HG03135 (cell line): ENCODE data around the gene ADAMTS13.
"Not testable (repeated sequence)": the region's sequence is repeated elsewhere in the genome, so short reads cannot be mapped to it uniquely, and the experiment has no call there.

Source experiments
- ATAC-seq: cut with Tn5 transposase; IDR thresholded peaks from one replicate; pipeline ENCODE4 v1.9.1; 2021; ENCODE audit warnings: mild to moderate bottlenecking, moderate library complexity; ENCODE audit not compliant: unreplicated experiment

ADAMTS13 gene

DNA sequence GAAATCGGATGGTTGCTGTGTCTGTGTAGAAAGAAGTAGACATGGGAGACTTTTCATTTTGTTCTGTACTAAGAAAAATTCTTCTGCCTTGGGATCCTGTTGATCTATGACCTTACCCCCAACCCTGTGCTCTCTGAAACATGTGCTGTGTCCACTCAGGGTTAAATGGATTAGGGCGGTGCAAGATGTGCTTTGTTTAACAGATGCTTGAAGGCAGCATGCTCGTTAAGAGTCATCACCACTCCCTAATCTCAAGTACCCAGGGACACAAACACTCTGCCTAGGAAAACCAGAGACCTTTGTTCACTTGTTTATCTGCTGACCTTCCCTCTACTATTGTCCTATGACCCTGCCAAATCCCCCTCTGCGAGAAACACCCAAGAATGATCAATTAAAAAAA, 30.7 kb upstream of the ADAMTS13 start:
- ATAC-seq: not testable (repeated sequence)

GRCh38 chr9:133392308-133392707, 29.9 kb upstream of the ADAMTS13 start:
- not testable (repeated sequence) for ATAC-seq

GRCh38 chr9:133393399-133393798, 28.8 kb upstream of the ADAMTS13 start:
- no peak for ATAC-seq

DNA sequence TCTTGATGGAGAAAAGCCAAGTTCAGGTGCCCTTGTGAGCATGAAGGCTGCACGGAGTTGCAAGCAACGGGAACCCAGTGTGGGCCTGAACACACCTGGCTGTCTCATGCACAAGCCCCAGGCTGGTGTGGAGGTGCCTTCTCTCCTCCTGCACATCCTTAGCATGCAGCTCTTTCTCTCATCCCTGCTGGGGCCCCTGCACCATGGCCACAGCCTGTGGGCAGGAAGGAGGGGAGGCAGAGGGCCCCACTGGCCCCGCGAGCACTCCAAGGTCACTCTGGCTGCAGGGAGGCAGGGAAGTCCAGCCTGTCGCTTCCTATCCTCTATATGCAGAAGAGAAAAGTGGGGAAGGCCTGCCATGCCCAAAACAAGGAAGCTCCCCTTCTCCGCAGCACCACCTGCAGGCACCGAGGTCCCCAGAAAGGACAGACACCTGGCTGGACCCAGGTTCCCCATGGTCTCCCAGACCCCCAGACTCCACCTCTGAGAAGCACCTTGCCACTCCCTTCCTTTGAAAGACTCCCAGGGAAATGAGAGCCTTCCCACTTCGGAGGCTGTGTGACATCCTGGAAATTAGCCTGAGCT, 27.4 kb upstream of the ADAMTS13 start:
- ATAC-seq: no peak

DNA sequence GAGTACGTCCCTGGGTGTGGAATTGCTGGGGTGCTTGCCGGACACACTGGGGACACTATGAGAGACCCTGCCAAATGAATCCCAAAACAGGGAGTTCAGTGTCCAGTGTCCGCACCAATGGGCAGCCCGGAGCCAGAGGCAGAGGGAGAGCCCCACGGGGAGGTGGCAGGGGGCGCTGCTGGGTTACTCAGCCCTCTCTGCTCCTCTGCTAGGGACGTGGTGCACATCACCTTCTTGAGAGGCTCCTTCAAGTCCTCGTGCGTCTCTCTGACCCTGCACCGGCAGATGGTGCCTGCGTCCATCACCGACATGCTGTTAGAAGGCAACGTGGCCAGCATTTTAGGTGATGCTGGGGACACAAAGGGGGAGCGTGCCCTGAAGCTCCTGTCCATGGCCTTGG, 25.2 kb upstream of the ADAMTS13 start:
- ATAC-seq: no peak

- no peak for ATAC-seq
Observed at GRCh38 chr9:133397370-133397769, 24.8 kb upstream of the ADAMTS13 start.

- ATAC-seq: no peak
Observed at GRCh38 chr9:133397895-133398294, 24.3 kb upstream of the ADAMTS13 start.

DNA sequence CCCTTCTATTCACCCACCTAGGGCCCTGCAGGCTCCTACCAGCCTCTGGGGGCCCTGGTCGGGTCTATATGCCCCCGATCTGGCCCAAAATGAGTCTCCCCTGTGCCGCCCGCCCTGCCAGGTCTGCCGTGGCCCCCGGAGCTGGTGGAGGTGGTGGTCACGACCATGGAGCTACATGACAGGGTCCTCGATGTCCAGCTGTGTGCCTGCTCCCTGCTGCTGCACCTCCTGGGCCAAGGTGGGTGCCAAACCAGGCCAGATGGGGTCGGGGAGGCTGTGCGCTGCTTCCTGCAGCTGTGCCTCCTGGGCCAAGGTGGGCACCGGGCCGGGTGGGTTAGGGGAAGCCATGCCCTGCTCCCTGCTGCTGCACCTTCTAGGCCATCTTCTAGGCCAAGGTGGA, 21.9 kb upstream of the ADAMTS13 start:
- ATAC-seq: no peak

- no peak for ATAC-seq
Observed at GRCh38 chr9:133401588-133401987, 20.6 kb upstream of the ADAMTS13 start.

GRCh38 chr9:133402689-133403088, 19.5 kb upstream of the ADAMTS13 start:
- ATAC-seq: no peak

DNA sequence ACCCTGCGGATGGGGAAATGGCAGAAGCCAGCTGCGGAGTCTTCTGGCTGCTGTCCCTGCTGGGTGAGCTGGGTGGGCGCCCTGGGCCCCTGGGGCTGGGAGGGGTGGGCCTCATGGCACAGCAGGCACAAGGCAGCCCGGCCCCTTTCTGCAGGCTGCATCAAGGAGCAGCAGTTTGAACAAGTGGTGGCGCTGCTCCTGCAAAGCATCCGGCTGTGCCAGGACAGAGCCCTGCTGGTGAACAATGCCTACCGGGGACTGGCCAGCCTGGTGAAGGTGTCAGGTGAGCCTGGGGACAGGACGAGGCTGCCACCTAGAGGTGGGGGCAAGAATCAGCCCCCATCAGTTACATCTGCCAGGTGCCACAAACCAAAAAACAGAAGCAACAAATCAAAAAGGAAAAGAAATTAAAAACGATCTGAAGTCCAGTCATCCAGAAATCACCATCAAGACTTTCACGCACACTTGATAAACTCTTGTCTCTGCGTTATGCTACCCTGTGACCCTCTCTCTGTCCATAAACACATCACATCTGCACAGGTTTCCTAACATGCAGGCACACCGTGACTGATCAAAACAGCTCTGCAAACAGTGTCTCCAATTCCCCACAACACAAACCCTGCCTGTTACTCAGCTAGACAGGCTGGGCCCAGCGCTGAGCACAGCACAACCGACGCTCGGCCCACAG, 18.3 kb upstream of the ADAMTS13 start:
- no peak for ATAC-seq

GRCh38 chr9:133404454-133405002, 17.6 kb upstream of the ADAMTS13 start:
- no peak for ATAC-seq

- no peak for ATAC-seq
Observed at GRCh38 chr9:133405508-133406438, 16.4 kb upstream of the ADAMTS13 start.

DNA sequence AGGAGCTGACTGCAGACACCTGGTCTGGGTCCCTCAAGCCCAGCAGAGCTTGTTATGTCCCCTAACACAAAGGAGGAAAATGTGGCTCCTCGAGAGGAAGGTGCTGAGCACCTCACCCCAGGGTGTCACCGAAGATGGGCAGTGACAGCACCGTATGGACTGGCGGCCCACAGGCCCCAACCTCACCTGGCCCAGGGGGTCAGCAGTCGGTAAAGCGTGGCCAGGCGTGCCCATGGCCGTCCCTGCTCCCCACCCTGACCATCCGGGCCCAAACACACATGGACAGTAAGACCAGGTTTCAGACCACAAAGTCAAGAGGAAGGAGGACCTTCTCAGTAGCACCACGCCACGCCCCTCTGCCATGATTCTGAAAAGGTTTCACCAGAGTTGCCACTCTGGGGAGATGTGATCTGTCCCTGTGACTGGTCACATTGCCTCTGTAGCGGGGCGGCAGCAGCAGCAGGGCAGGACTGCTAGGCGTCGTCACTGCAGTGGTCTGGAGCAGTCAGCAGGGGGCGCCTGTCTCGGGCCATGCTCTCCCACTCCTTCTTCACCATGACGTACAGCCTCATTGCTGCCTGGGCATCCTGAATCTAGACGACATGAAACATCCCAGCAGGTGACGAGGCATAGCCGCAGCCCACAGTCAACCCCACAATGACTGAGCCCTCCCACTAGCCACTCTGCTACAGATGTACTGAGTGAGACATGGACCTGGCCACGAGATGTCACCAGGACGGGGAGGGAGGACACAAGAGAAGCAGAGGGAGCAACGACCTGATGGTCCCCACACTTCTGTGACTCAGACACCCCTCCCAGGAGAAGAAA, 15.5 kb upstream of the ADAMTS13 start:
- no peak for ATAC-seq

DNA sequence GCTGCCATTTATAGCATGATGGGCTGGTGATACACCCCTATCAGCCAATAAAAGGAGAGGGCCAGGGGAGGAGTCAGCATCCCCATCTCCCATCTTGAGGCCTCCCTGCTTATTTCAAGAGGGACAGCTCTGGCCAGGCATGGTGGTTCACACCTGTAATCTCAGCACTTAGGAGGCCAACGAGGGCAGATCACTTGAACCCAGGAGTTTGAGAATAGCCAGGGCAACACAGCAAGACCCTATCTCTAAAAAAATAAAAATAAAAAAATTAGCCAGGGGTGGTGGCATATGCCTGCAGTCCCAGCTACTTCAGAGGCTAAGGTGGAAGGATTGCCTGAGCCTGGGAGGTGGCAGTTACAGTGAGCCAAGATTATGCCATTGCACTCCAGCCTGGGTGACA, 14.1 kb upstream of the ADAMTS13 start:
- no peak for ATAC-seq

DNA sequence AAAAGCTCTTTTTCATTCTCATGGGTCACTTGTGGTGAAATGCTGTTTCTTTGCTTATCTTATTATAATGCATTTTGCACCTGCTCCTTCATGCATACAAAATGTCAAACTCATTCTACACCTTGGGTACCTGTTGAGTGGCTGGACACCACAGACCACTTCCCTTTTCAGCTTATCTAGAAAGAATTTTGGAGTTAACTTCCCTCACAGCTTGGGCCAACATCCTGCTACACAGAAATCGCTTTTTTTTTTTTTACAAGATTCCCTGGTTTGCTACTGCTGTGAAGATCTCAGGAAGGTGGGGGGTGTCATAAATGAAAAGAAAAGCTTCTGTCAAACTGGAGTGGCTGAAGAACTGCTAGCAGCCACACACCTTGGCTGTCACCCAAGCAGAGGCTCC, 7.0 kb upstream of the ADAMTS13 start:
- ATAC-seq: no peak

DNA sequence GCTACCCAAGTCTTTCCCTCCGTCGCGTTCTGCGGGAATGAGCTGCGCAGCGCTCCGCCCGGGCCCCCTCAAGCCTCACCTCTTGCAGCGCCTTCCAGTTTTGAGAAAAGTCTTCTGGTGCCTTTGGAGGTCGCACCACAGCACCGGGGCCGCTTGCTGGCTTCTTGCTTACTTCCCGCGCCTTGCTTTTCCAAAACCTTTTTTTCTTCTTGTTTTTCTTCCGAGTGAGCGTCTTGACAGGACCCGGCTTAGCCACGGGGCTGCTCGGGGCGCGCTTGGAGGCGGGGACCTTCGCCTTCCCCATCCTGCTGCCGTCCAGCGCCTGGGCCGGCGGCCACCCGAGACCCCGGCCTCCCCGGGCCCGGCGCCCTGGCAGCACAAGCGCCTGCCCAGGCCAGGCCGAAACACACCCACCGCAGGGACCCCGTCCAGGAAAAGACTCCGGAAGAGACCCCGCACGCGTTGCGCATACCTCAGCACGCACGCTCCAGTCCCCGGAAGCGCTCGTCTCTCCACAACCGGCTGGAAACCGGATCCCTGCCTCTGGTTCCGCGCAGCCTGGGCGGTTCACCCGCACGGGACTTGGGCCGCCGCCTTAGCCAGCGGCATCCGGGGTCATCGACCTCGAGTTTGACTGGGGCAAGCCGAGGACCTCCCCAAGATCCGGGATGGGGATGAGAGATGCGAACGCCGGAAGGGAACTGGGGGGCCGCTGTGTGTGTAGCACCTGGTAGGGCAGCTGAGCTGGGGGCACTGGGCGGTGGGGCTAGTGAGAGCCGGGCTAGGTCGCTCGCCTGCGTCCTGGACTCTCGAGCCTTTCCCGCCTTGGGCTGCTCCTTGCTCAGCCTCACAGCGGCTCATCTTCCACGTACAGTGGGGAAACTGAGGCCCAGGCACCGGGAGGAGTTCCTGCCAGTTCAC, 4.4 kb upstream of the ADAMTS13 start, which contains the start of gene REXO4:
REXO4 (minus strand) TSS at position 470 of the 921 bp plus-strand sequence; CDS start at position 304, 166 bp downstream.
- peak; percentile 61 for ATAC-seq

DNA sequence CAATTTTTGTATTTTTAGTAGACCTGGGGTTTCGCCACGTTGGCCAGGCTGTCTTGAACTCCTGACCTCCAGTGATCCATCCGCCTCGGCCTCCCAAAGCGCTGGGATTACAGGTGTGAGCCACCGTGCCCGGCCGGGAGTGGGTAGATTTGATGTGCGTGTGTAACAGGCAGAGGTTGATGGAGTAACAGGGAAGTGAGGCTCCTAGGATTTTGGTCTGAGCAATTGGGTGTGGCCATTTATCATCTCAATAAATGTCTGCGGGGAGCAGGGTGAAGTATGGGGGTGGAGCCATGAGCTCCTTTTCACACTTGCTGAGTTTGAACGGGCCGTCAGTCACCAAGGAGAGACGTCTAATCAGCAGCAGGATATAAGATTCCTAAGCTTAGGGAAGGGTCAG, 3.2 kb upstream of the ADAMTS13 start:
- no peak for ATAC-seq

DNA sequence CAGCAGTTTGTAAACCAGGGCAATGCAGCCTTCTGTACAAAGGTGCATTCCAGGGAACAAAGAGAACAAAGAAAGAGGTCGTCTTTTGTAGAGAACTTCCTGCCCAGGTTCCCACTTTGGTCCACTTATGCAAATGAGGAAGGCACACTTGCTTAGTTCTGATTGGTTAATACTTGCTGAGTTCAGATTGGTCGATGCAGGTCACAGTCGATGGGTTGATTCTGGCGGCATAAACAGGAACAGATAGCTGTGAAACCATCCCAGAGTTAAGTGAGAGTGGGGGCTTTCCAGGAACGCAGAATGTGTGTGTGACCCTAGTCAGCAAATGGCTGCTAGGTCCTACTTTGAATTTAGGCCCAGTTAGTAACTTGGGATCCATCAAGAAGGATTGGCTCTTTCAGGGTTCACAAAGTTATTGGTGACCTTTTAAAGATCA, 1.8 kb upstream of the ADAMTS13 start:
- no peak for ATAC-seq
